T-helper 2 cell treated with Interferon-gamma antibody and Interleukin-4, amounts not matched to agents 100 ng/mL and 5 ng/mL, for 36 hours (primary cell): ENCODE data around the gene TIMM13. TPM values are rescaled to one million over a fixed set of nuclear protein-coding genes. Genes with fewer than 3 reads are reported as not detected.
"Not testable (repeated sequence)": the region's sequence is repeated elsewhere in the genome, so short reads cannot be mapped to it uniquely, and the experiment has no call there.

Experiments used
- intact Hi-C: fragments of 100-400 bp; cut with micrococcal nuclease; formaldehyde crosslinking; loops from one replicate; pipeline ENCODE4 v1.15.1; 2023
- total RNA-seq: library from RNA; stranded (reverse); gene quantifications from 2 replicates; pipeline ENCODE4 v1.2.3, GENCODE V29; 2022

TIMM13 gene
- total RNA-seq, 1 donor from 2014 or later, result 81.5 TPM

GRCh38 chr19:2432131-2432848 is 4.9 kb upstream of the TIMM13 start:
- intact Hi-C loops, result no loop called here

- intact Hi-C loops, result no loop called here
These were observed 4.1 kb upstream of the TIMM13 start for GRCh38 chr19:2431318-2432055.

GRCh38 chr19:2429917-2430535 is 2.6 kb upstream of the TIMM13 start:
- intact Hi-C loops, result no loop called here

- intact Hi-C loops, result no loop called here
These were observed 1.6 kb upstream of the TIMM13 start for GRCh38 chr19:2428756-2429711.

- intact Hi-C loops, result no loop called here
These were observed 920 bp upstream of the TIMM13 start for GRCh38 chr19:2428321-2428690.

GRCh38 chr19:2426611-2427428 is 566 bp downstream of the TIMM13 start:
- intact Hi-C loops, result loop anchor here (1.0 kb wide), 2 partner anchors 30 to 191 kb away; partner anchors contain the start of genes PLEKHJ1 and SF3A2

GRCh38 chr19:2425622-2426581 is 1.5 kb downstream of the TIMM13 start:
- intact Hi-C loops, result no loop called here

GRCh38 chr19:2424686-2425621 is 2.4 kb downstream of the TIMM13 start:
- intact Hi-C loops, result no loop called here

- intact Hi-C loops, result no loop called here
These were observed 3.3 kb downstream of the TIMM13 start for GRCh38 chr19:2423915-2424685.

- intact Hi-C loops, result no loop called here
These were observed 4.1 kb downstream of the TIMM13 start for GRCh38 chr19:2423071-2423914.

GRCh38 chr19:2421581-2422306 is 5.6 kb downstream of the TIMM13 start:
- intact Hi-C loops, result no loop called here

- intact Hi-C loops, result no loop called here
These were observed 6.9 kb downstream of the TIMM13 start for GRCh38 chr19:2420490-2420889.

GRCh38 chr19:2419754-2420153 is 7.6 kb downstream of the TIMM13 start:
- intact Hi-C loops, result no loop called here

- intact Hi-C loops, result no loop called here
These were observed 9.4 kb downstream of the TIMM13 start for GRCh38 chr19:2417881-2418406.

- intact Hi-C loops, result not testable (repeated sequence)
These were observed 9.9 kb downstream of the TIMM13 start for GRCh38 chr19:2417436-2417835.
